Astrocyte (in vitro differentiated cells and primary cell): ENCODE results near the gene EVI2B.

ENCODE experiments used
- CTCF ChIP-seq: IDR thresholded peaks from 2 replicates; pipeline ENCODE4 v1.5.1; 2011; ENCODE audit warnings: low read depth, mild to moderate bottlenecking, inconsistent platforms, low read length, moderate library complexity; ENCODE audit not compliant: insufficient read depth
- EZH2 ChIP-seq: IDR thresholded peaks from 2 replicates; pipeline ENCODE4 v1.6.1; 2012; ENCODE audit warnings: mild to moderate bottlenecking, low read length, inconsistent platforms; ENCODE audit not compliant: insufficient read depth

GRCh38 chr17:31269036-31269577 is 44.7 kb downstream of the EVI2B start:
- TF ChIP-seq CTCF (no peak), EZH2 (no peak)
